PC-9 (cell line): ENCODE data around the gene PCDH9.

Experiments used
- EZH2 ChIP-seq: fragments of 200-600 bp; sonication (generic); IDR thresholded peaks from 2 replicates; pipeline ENCODE4 v1.8.0; 2017; ENCODE audit warnings: antibody characterized with exemption, low read depth
- TF ChIP-seq, protein P1 (sequence below): fragments of 200-600 bp; sonication (generic); conservative IDR thresholded peaks from 2 replicates; pipeline ENCODE4 v1.6.1; 2017; ENCODE audit warnings: mixed run types, antibody characterized with exemption, mild to moderate bottlenecking, moderate library complexity

DNA sequence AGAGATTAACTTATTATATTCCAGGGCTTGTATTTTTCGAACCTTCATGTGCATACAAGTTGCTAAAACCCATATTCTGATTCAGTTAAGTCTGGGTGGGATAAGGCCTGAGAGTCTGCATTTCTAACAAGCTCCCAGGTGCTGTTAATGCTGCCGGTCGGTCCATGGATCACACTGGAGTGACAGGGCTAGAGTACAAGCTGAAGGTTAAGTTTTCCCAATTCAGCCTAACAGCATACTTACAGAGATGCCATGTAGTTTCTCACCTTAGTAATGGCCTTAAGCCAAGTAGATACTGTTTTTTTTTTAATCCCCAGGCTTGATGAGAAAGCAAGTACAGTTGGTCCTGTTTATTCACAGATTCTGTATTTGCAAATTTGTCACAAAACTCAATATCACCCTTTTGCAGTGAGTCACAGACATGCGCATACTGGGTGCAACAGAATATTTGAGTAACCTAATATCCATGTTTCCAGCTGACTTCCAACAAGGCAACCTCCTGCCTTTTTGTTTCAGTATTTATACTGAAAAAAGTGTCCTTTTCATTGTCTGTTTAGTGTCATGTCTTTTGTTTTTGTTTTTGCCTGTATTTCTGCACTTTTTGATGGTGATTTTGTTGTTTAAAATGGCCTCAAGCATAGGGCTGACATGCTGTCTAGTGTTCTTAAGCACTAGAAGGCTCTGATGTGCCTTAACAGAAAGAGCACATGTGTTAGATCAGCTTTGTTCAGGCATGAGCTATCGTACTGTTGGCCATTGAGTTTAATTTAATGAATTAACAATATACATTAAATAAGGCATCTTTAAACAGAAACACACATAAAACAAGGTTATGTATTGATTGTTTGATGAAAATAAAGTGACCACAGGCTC is 875.0 kb downstream of the PCDH9 start:
- TF ChIP-seq, protein P1, sequence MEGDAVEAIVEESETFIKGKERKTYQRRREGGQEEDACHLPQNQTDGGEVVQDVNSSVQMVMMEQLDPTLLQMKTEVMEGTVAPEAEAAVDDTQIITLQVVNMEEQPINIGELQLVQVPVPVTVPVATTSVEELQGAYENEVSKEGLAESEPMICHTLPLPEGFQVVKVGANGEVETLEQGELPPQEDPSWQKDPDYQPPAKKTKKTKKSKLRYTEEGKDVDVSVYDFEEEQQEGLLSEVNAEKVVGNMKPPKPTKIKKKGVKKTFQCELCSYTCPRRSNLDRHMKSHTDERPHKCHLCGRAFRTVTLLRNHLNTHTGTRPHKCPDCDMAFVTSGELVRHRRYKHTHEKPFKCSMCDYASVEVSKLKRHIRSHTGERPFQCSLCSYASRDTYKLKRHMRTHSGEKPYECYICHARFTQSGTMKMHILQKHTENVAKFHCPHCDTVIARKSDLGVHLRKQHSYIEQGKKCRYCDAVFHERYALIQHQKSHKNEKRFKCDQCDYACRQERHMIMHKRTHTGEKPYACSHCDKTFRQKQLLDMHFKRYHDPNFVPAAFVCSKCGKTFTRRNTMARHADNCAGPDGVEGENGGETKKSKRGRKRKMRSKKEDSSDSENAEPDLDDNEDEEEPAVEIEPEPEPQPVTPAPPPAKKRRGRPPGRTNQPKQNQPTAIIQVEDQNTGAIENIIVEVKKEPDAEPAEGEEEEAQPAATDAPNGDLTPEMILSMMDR, result no peak
- no peak for TF ChIP-seq EZH2
